Measurements from ENCODE around the gene CTF1.

The CTF1 gene

DNA sequence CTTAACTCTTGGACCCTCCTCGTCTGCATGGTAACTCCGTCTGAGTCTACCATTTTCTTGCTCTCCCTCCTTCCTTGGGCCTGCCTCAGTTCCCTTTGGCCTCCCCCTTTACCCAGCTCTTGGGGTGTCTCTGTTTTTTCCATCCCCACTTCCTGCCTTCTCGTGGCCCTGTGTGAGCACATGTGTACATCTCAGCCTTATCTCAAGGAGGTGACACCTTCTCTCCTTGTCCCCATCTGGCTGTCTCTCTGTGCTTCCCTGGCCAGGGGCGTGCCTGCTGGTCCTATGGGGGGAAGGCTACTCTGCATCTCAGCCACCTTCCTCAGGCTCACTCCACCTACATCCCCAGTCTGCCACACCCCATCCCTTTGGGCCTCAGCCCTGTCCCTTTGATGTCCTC is 6.6 kb downstream of the CTF1 start:
- Histone ChIP-seq H3F3A (ENCODE audit: low read depth) (peaks cover 20% of the 10 kb centered on the region), H3K4me1 (ENCODE audit: insufficient read depth, low read length, poor library complexity, severe bottlenecking) (peaks cover 30% of the 10 kb centered on the region), H2AFZ (ENCODE audit: low read length) (peak overlapping the region; percentile 77; the same call in 1 of the 2 replicates), H3K36me3 (ENCODE audit: insufficient read depth, low read length) (no peaks in the 10 kb centered on the region), H3K9ac (ENCODE audit: low read depth, low read length, poor library complexity, severe bottlenecking) (peak overlapping the region; percentile 89), H3K79me2 (ENCODE audit: insufficient read depth, low read length) (no peaks in the 10 kb centered on the region), H3K4me2 (ENCODE audit: low read depth, low read length, poor library complexity, severe bottlenecking) (peak overlapping the region; percentile 84), H3K9me3 (ENCODE audit: insufficient read depth, low read depth, low read length) (no peaks in the 10 kb centered on the region), H3K4me3 (ENCODE audit: low read length, poor library complexity, severe bottlenecking) (peak overlapping the region; percentile 81), H3K9me2 (replicated peaks; ENCODE audit: low read depth, low read length) (no peaks in the 10 kb centered on the region), H4K20me1 (ENCODE audit: insufficient read depth, low read length, poor library complexity, severe bottlenecking) (no peaks in the 10 kb centered on the region), H3K27me3 (ENCODE audit: insufficient read depth, low read length, poor library complexity, severe bottlenecking) (peaks cover 26% of the 10 kb centered on the region)
- no peak for TF ChIP-seq EZH2phosphoT487 (IDR thresholded peaks at IDR 0.05; ENCODE audit: borderline replicate concordance)
- TF ChIP-seq, protein P1, sequence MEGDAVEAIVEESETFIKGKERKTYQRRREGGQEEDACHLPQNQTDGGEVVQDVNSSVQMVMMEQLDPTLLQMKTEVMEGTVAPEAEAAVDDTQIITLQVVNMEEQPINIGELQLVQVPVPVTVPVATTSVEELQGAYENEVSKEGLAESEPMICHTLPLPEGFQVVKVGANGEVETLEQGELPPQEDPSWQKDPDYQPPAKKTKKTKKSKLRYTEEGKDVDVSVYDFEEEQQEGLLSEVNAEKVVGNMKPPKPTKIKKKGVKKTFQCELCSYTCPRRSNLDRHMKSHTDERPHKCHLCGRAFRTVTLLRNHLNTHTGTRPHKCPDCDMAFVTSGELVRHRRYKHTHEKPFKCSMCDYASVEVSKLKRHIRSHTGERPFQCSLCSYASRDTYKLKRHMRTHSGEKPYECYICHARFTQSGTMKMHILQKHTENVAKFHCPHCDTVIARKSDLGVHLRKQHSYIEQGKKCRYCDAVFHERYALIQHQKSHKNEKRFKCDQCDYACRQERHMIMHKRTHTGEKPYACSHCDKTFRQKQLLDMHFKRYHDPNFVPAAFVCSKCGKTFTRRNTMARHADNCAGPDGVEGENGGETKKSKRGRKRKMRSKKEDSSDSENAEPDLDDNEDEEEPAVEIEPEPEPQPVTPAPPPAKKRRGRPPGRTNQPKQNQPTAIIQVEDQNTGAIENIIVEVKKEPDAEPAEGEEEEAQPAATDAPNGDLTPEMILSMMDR (conservative IDR thresholded peaks at IDR 0.05; ENCODE audit: low read length), result no peak

DNA sequence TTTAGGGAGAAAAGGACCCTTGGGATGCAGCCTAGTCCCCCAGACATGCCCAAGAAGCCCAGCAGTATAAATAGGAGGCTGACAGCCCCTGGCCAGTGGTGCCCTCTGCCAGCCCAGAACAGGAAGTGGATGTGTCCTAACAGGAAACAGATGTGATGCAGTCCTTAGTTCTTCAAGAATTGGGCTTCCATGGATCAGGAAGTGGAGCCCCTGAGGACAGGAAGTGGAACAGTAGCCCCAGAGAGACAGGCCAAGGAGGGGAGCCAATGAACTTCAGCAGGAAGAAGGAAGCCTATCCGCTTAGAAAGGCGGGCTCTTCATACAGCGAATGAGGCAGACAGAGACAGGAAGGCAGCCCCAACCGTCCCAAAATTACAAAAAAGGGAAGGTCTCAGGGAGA is 7.2 kb downstream of the CTF1 start:
- Histone ChIP-seq H3K4me1 (ENCODE audit: insufficient read depth, low read length, poor library complexity, severe bottlenecking) (peaks cover 30% of the 10 kb centered on the region), H3K27me3 (ENCODE audit: insufficient read depth, low read length, poor library complexity, severe bottlenecking) (peaks cover 28% of the 10 kb centered on the region), H2AFZ (ENCODE audit: low read length) (peak overlapping the region; percentile 74), H3K36me3 (ENCODE audit: insufficient read depth, low read length) (no peaks in the 10 kb centered on the region), H4K20me1 (ENCODE audit: insufficient read depth, low read length, poor library complexity, severe bottlenecking) (no peaks in the 10 kb centered on the region), H3K4me3 (ENCODE audit: low read length, poor library complexity, severe bottlenecking) (peak overlapping the region; percentile 63), H3K9ac (ENCODE audit: low read depth, low read length, poor library complexity, severe bottlenecking) (peak overlapping the region; percentile 89), H3K9me2 (replicated peaks; ENCODE audit: low read depth, low read length) (no peaks in the 10 kb centered on the region), H3F3A (ENCODE audit: low read depth) (peaks cover 20% of the 10 kb centered on the region), H3K79me2 (ENCODE audit: insufficient read depth, low read length) (no peaks in the 10 kb centered on the region), H3K9me3 (ENCODE audit: insufficient read depth, low read depth, low read length) (no peaks in the 10 kb centered on the region), H3K4me2 (ENCODE audit: low read depth, low read length, poor library complexity, severe bottlenecking) (peak overlapping the region; percentile 84)
- TF ChIP-seq EZH2phosphoT487 (IDR thresholded peaks at IDR 0.05; ENCODE audit: borderline replicate concordance), result no peak
- TF ChIP-seq, protein P1 (conservative IDR thresholded peaks at IDR 0.05; ENCODE audit: low read length), result no peak

DNA sequence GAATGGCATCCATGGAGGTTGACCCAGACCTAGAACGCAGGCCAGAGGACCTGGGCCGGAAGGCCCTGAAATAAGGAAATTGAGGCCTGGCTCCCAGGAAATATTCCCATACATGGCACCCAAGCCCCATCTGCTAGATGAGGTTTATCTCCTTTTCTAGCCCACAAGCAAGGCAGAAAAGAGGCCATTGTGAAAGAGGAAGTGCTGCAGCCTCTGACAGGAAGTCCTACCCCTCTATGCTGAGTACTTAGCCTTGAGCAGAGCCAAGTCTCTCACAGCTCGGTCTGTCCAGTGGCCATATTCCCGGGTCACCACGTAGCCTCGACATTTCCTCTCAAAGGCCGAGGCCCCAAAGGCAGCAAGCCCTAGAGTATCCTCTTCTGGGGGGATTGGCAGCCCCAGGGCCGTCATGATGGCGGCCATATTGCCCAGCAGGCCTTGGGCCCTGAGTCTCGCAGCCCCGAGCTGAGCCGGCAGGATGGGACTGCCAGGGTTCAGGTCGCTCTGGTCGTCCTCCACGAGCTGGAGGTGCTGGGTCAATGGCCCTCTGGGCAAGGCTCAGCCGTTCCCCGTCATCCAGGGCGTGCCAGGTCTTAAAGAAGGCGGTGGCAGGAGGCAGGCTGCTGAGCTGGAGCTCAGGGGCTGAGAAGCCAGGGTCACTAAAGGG is 7.8 kb downstream of the CTF1 start:
- Histone ChIP-seq H3F3A (ENCODE audit: low read depth) (peaks cover 20% of the 10 kb centered on the region), H3K4me3 (ENCODE audit: low read length, poor library complexity, severe bottlenecking) (peak overlapping the region; percentile 63), H4K20me1 (ENCODE audit: insufficient read depth, low read length, poor library complexity, severe bottlenecking) (no peaks in the 10 kb centered on the region), H3K4me2 (ENCODE audit: low read depth, low read length, poor library complexity, severe bottlenecking) (peak overlapping the region; percentile 84), H3K27me3 (ENCODE audit: insufficient read depth, low read length, poor library complexity, severe bottlenecking) (peaks cover 34% of the 10 kb centered on the region), H3K4me1 (ENCODE audit: insufficient read depth, low read length, poor library complexity, severe bottlenecking) (peaks cover 30% of the 10 kb centered on the region), H3K36me3 (ENCODE audit: insufficient read depth, low read length) (no peaks in the 10 kb centered on the region), H2AFZ (ENCODE audit: low read length) (peak overlapping the region; percentile 74), H3K79me2 (ENCODE audit: insufficient read depth, low read length) (no peaks in the 10 kb centered on the region), H3K9me2 (replicated peaks; ENCODE audit: low read depth, low read length) (no peaks in the 10 kb centered on the region), H3K9ac (ENCODE audit: low read depth, low read length, poor library complexity, severe bottlenecking) (peak overlapping the region; percentile 89), H3K9me3 (ENCODE audit: insufficient read depth, low read depth, low read length) (no peaks in the 10 kb centered on the region)
- TF ChIP-seq, protein P1 (conservative IDR thresholded peaks at IDR 0.05; ENCODE audit: low read length), result no peak
- TF ChIP-seq EZH2phosphoT487 (IDR thresholded peaks at IDR 0.05; ENCODE audit: borderline replicate concordance), result no peak

Measured in Loucy (cell line).